ENCODE data around the gene NLRC5. TPM values are rescaled to one million over a fixed set of nuclear protein-coding genes. Genes with fewer than 3 reads are reported as not detected.
"Not testable (repeated sequence)": the region's sequence is repeated elsewhere in the genome, so short reads cannot be mapped to it uniquely, and the experiment has no call there.

NLRC5 gene
- total RNA-seq, 1 experiment from 2014 or later = 0.98 TPM

GRCh38 chr16:56990407-56991286 lies 1.3 kb downstream of the NLRC5 start:
- POLR2A ChIA-PET (ENCODE audit: unreplicated experiment) = no interaction called here
- H3K27ac ChIP-seq (ENCODE audit: low read length) = no peak overlapping the region

GRCh38 chr16:56992431-56992830 lies 3.1 kb downstream of the NLRC5 start:
- CTCF ChIA-PET; H3K36me3 ChIP-seq (ENCODE audit: low read depth, low read length); H3K4me2 ChIP-seq (ENCODE audit: low read length); H3K9me3 ChIP-seq (ENCODE audit: low read length); H3K9ac ChIP-seq (ENCODE audit: low read length); H3K27me3 ChIP-seq (ENCODE audit: low read length); H3K4me3 ChIP-seq (ENCODE audit: low read length); H3F3A ChIP-seq (ENCODE audit: low read length, unreplicated experiment); DNase-seq; H3K27ac ChIP-seq (ENCODE audit: low read length); H3K4me1 ChIP-seq (ENCODE audit: insufficient read depth, low read length); ATAC-seq; BruUV-seq (replicated peaks); intact Hi-C loops (cut with micrococcal nuclease); H3K79me2 ChIP-seq (ENCODE audit: low read length); H2AFZ ChIP-seq (ENCODE audit: low read length); H4K20me1 ChIP-seq (ENCODE audit: low read length); POLR2A ChIA-PET (ENCODE audit: unreplicated experiment); H3K9me2 ChIP-seq (replicated peaks; ENCODE audit: low read length): not testable (repeated sequence)

More at GRCh38 chr16:56990407-56991286, 1.3 kb downstream of the NLRC5 start:
- peak overlapping the region; percentile 83 for H2AFZ ChIP-seq (ENCODE audit: low read length)
- CTCF ChIA-PET = no interaction called here
- BruUV-seq (replicated peaks) = no TSS peak
- H3K9me3 ChIP-seq (ENCODE audit: low read length) = no peaks in the 10 kb centered on the region
- H3K79me2 ChIP-seq (ENCODE audit: low read length) = no peaks in the 10 kb centered on the region
- DNase-seq (no peak), ATAC-seq (no peak)
- H3K27me3 ChIP-seq (ENCODE audit: low read length) = no peaks in the 10 kb centered on the region
- peak overlapping the region; percentile 90 for H3K4me2 ChIP-seq (ENCODE audit: low read length)
- no peaks in the 10 kb centered on the region for H4K20me1 ChIP-seq (ENCODE audit: low read length)
- H3K4me3 ChIP-seq (ENCODE audit: low read length) = peak overlapping the region; percentile 90
- no peak overlapping the region for H3K9ac ChIP-seq (ENCODE audit: low read length)
- H3K9me2 ChIP-seq (replicated peaks; ENCODE audit: low read length) = no peaks in the 10 kb centered on the region
- no peaks in the 10 kb centered on the region for H3F3A ChIP-seq (ENCODE audit: low read length, unreplicated experiment)
- peaks cover 7% of the 10 kb centered on the region for H3K4me1 ChIP-seq (ENCODE audit: insufficient read depth, low read length)
- intact Hi-C loops (cut with micrococcal nuclease) = no loop called here
- TF ChIP-seq EZH2 (IDR thresholded peaks at IDR 0.05; ENCODE audit: low read length, unreplicated experiment) = no peak
- no peak for TF ChIP-seq EZH2phosphoT487 (IDR thresholded peaks at IDR 0.05; ENCODE audit: borderline replicate concordance, low read length)
- TF ChIP-seq CTCF (conservative IDR thresholded peaks at IDR 0.05; ENCODE audit: low read depth, low read length) = no peak
- H3K36me3 ChIP-seq (ENCODE audit: low read depth, low read length) = no peaks in the 10 kb centered on the region

GRCh38 chr16:56993204-56993603 lies 3.8 kb downstream of the NLRC5 start:
- no peak for TF ChIP-seq EZH2 (IDR thresholded peaks at IDR 0.05; ENCODE audit: low read length, unreplicated experiment)
- TF ChIP-seq EZH2phosphoT487 (IDR thresholded peaks at IDR 0.05; ENCODE audit: borderline replicate concordance, low read length) = no peak
- TF ChIP-seq CTCF (conservative IDR thresholded peaks at IDR 0.05; ENCODE audit: low read depth, low read length) = no peak
- no peaks in the 10 kb centered on the region for H3K27me3 ChIP-seq (ENCODE audit: low read length)
- ATAC-seq (no peak), DNase-seq (no peak)
- H3K4me2 ChIP-seq (ENCODE audit: low read length) = no peak overlapping the region
- H3K27ac ChIP-seq (ENCODE audit: low read length) = no peak overlapping the region
- H3K4me3 ChIP-seq (ENCODE audit: low read length) = no peak overlapping the region
- H3K9ac ChIP-seq (ENCODE audit: low read length) = no peak overlapping the region
- BruUV-seq (replicated peaks) = no TSS peak
- H3K36me3 ChIP-seq (ENCODE audit: low read depth, low read length) = no peaks in the 10 kb centered on the region
- H4K20me1 ChIP-seq (ENCODE audit: low read length) = no peaks in the 10 kb centered on the region
- peaks cover 7% of the 10 kb centered on the region for H3K4me1 ChIP-seq (ENCODE audit: insufficient read depth, low read length)
- no peaks in the 10 kb centered on the region for H3K79me2 ChIP-seq (ENCODE audit: low read length)
- POLR2A ChIA-PET (ENCODE audit: unreplicated experiment) = no interaction called here
- CTCF ChIA-PET = no interaction called here
- H3K9me3 ChIP-seq (ENCODE audit: low read length) = no peaks in the 10 kb centered on the region
- H2AFZ ChIP-seq (ENCODE audit: low read length) = no peak overlapping the region
- intact Hi-C loops (cut with micrococcal nuclease) = no loop called here
- H3K9me2 ChIP-seq (replicated peaks; ENCODE audit: low read length) = no peaks in the 10 kb centered on the region
- H3F3A ChIP-seq (ENCODE audit: low read length, unreplicated experiment) = no peaks in the 10 kb centered on the region
